GM18909 (cell line): ENCODE measurements around the gene RECQL.
"Not testable (repeated sequence)": the region's sequence is repeated elsewhere in the genome, so short reads cannot be mapped to it uniquely, and the experiment has no call there.

Experiments used
- ATAC-seq: cut with Tn5 transposase; IDR thresholded peaks from one replicate; pipeline ENCODE4 v1.9.1; 2021; ENCODE audit warnings: mild to moderate bottlenecking; ENCODE audit not compliant: unreplicated experiment, poor library complexity

The RECQL gene

GRCh38 chr12:21433525-21433924, 67.9 kb downstream of the RECQL start:
- ATAC-seq = no peak

GRCh38 chr12:21429994-21430393, 71.4 kb downstream of the RECQL start:
- no peak for ATAC-seq

DNA sequence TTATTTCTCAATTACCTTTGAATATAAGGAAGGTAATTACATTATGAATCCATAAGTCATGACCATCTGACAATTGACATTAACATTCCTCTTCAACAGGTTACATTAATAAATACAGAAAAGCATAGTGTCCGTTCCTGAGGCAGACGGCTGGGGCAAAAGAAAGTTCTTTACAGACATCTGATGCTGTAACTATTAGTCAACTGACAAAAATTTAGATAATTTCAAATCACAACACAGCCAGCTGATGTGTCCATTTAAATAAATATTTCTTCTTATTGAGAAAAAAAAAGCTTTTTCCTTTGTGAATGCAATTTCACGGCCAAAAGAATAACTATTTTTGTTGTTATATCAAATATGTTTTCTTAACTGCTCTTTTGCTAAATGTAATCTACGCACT, 73.2 kb downstream of the RECQL start:
- no peak for ATAC-seq

DNA sequence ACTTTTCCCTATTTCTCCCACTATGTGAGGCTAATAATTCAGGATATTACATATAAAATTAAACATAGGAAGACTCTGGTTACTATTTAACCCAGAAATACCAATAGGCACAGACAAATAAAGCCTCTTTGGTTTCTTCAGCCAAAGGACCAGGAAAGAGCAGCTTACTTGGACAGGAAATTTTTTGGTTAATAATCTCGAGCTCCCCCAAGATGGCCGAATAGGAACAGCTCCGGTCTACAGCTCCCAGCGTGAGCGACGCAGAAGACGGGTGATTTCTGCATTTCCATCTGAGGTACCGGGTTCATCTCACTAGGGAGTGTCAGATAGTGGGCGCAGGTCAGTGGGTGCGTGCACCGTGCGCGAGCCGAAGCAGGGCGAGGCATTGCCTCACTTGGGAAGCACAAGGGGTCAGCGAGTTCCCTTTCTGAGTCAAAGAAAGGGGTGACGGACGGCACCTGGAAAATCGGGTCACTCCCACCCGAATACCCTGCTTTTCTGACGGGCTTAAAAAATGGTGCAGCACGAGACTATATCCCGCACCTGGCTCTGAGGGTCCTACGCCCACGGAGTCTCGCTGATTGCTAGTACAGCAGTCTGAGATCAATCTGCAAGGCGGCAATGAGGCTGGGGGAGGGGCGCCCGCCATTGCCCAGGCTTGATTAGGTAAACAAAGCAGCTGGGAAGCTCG, 82.3 kb downstream of the RECQL start:
- ATAC-seq = not testable (repeated sequence)
